Limb (tissue), 2 donors: ENCODE results near the gene CCDC28B.
"Not testable (repeated sequence)": the region's sequence is repeated elsewhere in the genome, so short reads cannot be mapped to it uniquely, and the experiment has no call there.

ENCODE experiments used
- DNase-seq, 2 donors: peaks; one replicate each; pipeline ENCODE4 v3.0.0-alpha.2; 2016; ENCODE audit errors: extremely low spot score in 2 of 2

Gene CCDC28B

GRCh38 chr1:32200226-32201010 lies at the start of gene CCDC28B:
Gene CCDC28B, plus strand, starts transcription at chr1:32200595. Its CDS starts 1,341 bp downstream, at chr1:32201936.
- DNase-seq: peak; percentile 55 to 88

GRCh38 chr1:32150847-32151246 lies 49.5 kb upstream of the CCDC28B start:
- DNase-seq: no peak

GRCh38 chr1:32151319-32151787 lies 49.0 kb upstream of the CCDC28B start:
- peak; percentile 45 to 83 for DNase-seq

GRCh38 chr1:32159189-32159588 lies 41.2 kb upstream of the CCDC28B start:
- no peak for DNase-seq

- no peak for DNase-seq
Measured at GRCh38 chr1:32163405-32163804, 37.0 kb upstream of the CCDC28B start.

- not testable (repeated sequence) for DNase-seq
Measured at GRCh38 chr1:32165633-32166032, 34.8 kb upstream of the CCDC28B start.

GRCh38 chr1:32170991-32171390 lies 29.4 kb upstream of the CCDC28B start:
- no peak for DNase-seq

- no peak for DNase-seq
Measured at GRCh38 chr1:32172621-32173245, 27.7 kb upstream of the CCDC28B start.

- no peak for DNase-seq
Measured at GRCh38 chr1:32178380-32179192, 21.8 kb upstream of the CCDC28B start.

- DNase-seq: no peak
Measured at GRCh38 chr1:32179193-32179442, 21.3 kb upstream of the CCDC28B start.

GRCh38 chr1:32179443-32180185 lies 20.8 kb upstream of the CCDC28B start, which contains the start of gene TXLNA:
Gene TXLNA, plus strand, starts transcription at chr1:32179675. Its CDS starts 671 bp downstream, at chr1:32180346.
- DNase-seq: peak; percentile 96

- DNase-seq: peak; percentile 21 to 72
Measured at GRCh38 chr1:32180186-32181060, 20.0 kb upstream of the CCDC28B start.

- no peak for DNase-seq
Measured at GRCh38 chr1:32181065-32181464, 19.3 kb upstream of the CCDC28B start.

GRCh38 chr1:32181563-32181962 lies 18.8 kb upstream of the CCDC28B start:
- no peak for DNase-seq

GRCh38 chr1:32182060-32182459 lies 18.3 kb upstream of the CCDC28B start:
- no peak for DNase-seq

- no peak for DNase-seq
Measured at GRCh38 chr1:32184650-32185049, 15.7 kb upstream of the CCDC28B start.

GRCh38 chr1:32186077-32186476 lies 14.3 kb upstream of the CCDC28B start:
- no peak for DNase-seq

- no peak for DNase-seq
Measured at GRCh38 chr1:32186491-32186890, 13.9 kb upstream of the CCDC28B start.

GRCh38 chr1:32187850-32188249 lies 12.5 kb upstream of the CCDC28B start:
- no peak for DNase-seq

- no peak for DNase-seq
Measured at GRCh38 chr1:32192220-32192948, 8.0 kb upstream of the CCDC28B start.
